KOPT-K1 (cell line): ENCODE measurements around the gene MSS51.

Experiments
- H3K27ac ChIP-seq: fragments of 200-600 bp; sonication (generic); 2 replicates; pipeline ENCODE4 v1.5.1; 2016; ENCODE audit warnings: antibody characterized with exemption, mild to moderate bottlenecking, low read depth, low read length; ENCODE audit not compliant: poor library complexity, severe bottlenecking
- H3K36me3 ChIP-seq: fragments of 200-600 bp; sonication (generic); 2 replicates; pipeline ENCODE4 v1.5.1; 2017; ENCODE audit warnings: antibody characterized with exemption, mild to moderate bottlenecking, low read length, moderate library complexity; ENCODE audit not compliant: insufficient read depth
- H3K9me3 ChIP-seq: fragments of 200-600 bp; sonication (generic); 2 replicates; pipeline ENCODE4 v1.5.1; 2017; ENCODE audit warnings: antibody characterized with exemption, low read length, mild to moderate bottlenecking; ENCODE audit not compliant: insufficient read depth, poor library complexity, severe bottlenecking

Gene MSS51

GRCh38 chr10:73433538-73433867, at the start of gene MSS51:
TSS of gene MSS51 (minus strand) at chr10:73433561. CDS start at chr10:73428284, 5,277 bp downstream.
- Histone ChIP-seq H3K27ac (peak within 1 kb of the TSS; percentile 53), H3K9me3 (no peaks in the 10 kb centered on the region)

GRCh38 chr10:73480158-73480557, 46.8 kb upstream of the MSS51 start:
- Histone ChIP-seq H3K27ac (no peak overlapping the region), H3K9me3 (no peaks in the 10 kb centered on the region), H3K36me3 (peaks cover 50% of the 10 kb centered on the region)

More at GRCh38 chr10:73433538-73433867, at the start of gene MSS51:
- peaks cover 22% of the 10 kb centered on the region for H3K36me3 ChIP-seq

GRCh38 chr10:73478636-73479035, 45.3 kb upstream of the MSS51 start:
- Histone ChIP-seq H3K27ac (peak overlapping the region; percentile 39), H3K9me3 (no peaks in the 10 kb centered on the region), H3K36me3 (peaks cover 62% of the 10 kb centered on the region)

- H3K9me3 ChIP-seq: no peaks in the 10 kb centered on the region
- peaks cover 88% of the 10 kb centered on the region for H3K36me3 ChIP-seq
- no peak overlapping the region for H3K27ac ChIP-seq
These were observed 37.9 kb upstream of the MSS51 start for GRCh38 chr10:73471226-73471625.

- Histone ChIP-seq H3K27ac (no peak overlapping the region), H3K36me3 (peaks cover 87% of the 10 kb centered on the region), H3K9me3 (no peaks in the 10 kb centered on the region)
These were observed 36.2 kb upstream of the MSS51 start for GRCh38 chr10:73469579-73469978.

GRCh38 chr10:73467206-73467605, 33.8 kb upstream of the MSS51 start:
- H3K9me3 ChIP-seq: no peaks in the 10 kb centered on the region
- no peak overlapping the region for H3K27ac ChIP-seq
- peaks cover 83% of the 10 kb centered on the region for H3K36me3 ChIP-seq

- Histone ChIP-seq H3K9me3 (no peaks in the 10 kb centered on the region), H3K27ac (no peak overlapping the region), H3K36me3 (peaks cover 74% of the 10 kb centered on the region)
These were observed 32.8 kb upstream of the MSS51 start for GRCh38 chr10:73465978-73466726.

- Histone ChIP-seq H3K27ac (no peak overlapping the region), H3K36me3 (peaks cover 39% of the 10 kb centered on the region), H3K9me3 (no peaks in the 10 kb centered on the region)
These were observed 27.5 kb upstream of the MSS51 start for GRCh38 chr10:73460897-73461296.

- H3K27ac ChIP-seq: no peak overlapping the region
- H3K36me3 ChIP-seq: peaks cover 36% of the 10 kb centered on the region
- no peaks in the 10 kb centered on the region for H3K9me3 ChIP-seq
These were observed 26.4 kb upstream of the MSS51 start for GRCh38 chr10:73459683-73460314.

GRCh38 chr10:73456187-73456890, 23.0 kb upstream of the MSS51 start:
- no peak overlapping the region for H3K27ac ChIP-seq
- H3K36me3 ChIP-seq: peaks cover 31% of the 10 kb centered on the region
- H3K9me3 ChIP-seq: no peaks in the 10 kb centered on the region

GRCh38 chr10:73449113-73449512, 15.8 kb upstream of the MSS51 start:
- no peaks in the 10 kb centered on the region for H3K9me3 ChIP-seq
- H3K36me3 ChIP-seq: peaks cover 38% of the 10 kb centered on the region

GRCh38 chr10:73448384-73448783, 15.0 kb upstream of the MSS51 start:
- no peaks in the 10 kb centered on the region for H3K9me3 ChIP-seq
- H3K36me3 ChIP-seq: peaks cover 42% of the 10 kb centered on the region
- H3K27ac ChIP-seq: no peak overlapping the region

More at GRCh38 chr10:73449113-73449512, 15.8 kb upstream of the MSS51 start:
- H3K27ac ChIP-seq: no peak overlapping the region

GRCh38 chr10:73446926-73447325, 13.6 kb upstream of the MSS51 start:
- Histone ChIP-seq H3K27ac (no peak overlapping the region), H3K36me3 (peaks cover 29% of the 10 kb centered on the region), H3K9me3 (no peaks in the 10 kb centered on the region)

GRCh38 chr10:73444457-73444856, 11.1 kb upstream of the MSS51 start:
- Histone ChIP-seq H3K27ac (no peak overlapping the region), H3K9me3 (no peaks in the 10 kb centered on the region), H3K36me3 (peaks cover 29% of the 10 kb centered on the region)

- Histone ChIP-seq H3K27ac (no peak overlapping the region), H3K36me3 (peaks cover 37% of the 10 kb centered on the region), H3K9me3 (no peaks in the 10 kb centered on the region)
These were observed 6.4 kb upstream of the MSS51 start for GRCh38 chr10:73439605-73440312.
